SU-DHL-6 (cell line): ENCODE data around the gene REG4.

Source experiments
- H2AFZ ChIP-seq: fragments of 200-600 bp; sonication (generic); 2 replicates; pipeline ENCODE4 v1.6.1; 2014; ENCODE audit warnings: low read depth, mild to moderate bottlenecking, moderate library complexity, mixed read lengths, antibody characterized with exemption, low read length; ENCODE audit not compliant: severe bottlenecking
- H3F3A ChIP-seq: fragments of 200-600 bp; shearing (Covaris generic); 2 replicates; pipeline ENCODE4 v1.6.0; 2016; ENCODE audit warnings: antibody characterized with exemption, mild to moderate bottlenecking; ENCODE audit not compliant: insufficient read depth
- H3K27ac ChIP-seq: fragments of 200-600 bp; sonication (generic); 2 replicates; pipeline ENCODE4 v1.5.1; 2016; ENCODE audit warnings: low read depth, mild to moderate bottlenecking, low read length, moderate library complexity, mixed read lengths
- H3K27me3 ChIP-seq: fragments of 200-600 bp; sonication (generic), shearing (Covaris generic); 2 replicates; pipeline ENCODE4 v1.6.0; 2014; ENCODE audit warnings: mild to moderate bottlenecking, low read length
- H3K36me3 ChIP-seq: fragments of 200-600 bp; sonication (generic); 2 replicates; pipeline ENCODE4 v1.6.1; 2014; ENCODE audit warnings: mild to moderate bottlenecking, low read length, mixed read lengths
- H3K4me2 ChIP-seq: fragments of 300-600, 200-600 bp; shearing (Covaris generic), sonication (generic); 2 replicates; pipeline ENCODE4 v1.6.0; 2014; ENCODE audit warnings: low read length, low read depth, mild to moderate bottlenecking; ENCODE audit not compliant: poor library complexity, severe bottlenecking
- H3K4me3 ChIP-seq: fragments of 200-600 bp; sonication (generic); 2 replicates; pipeline ENCODE4 v1.5.1; 2014; ENCODE audit warnings: antibody characterized with exemption, low read length, mild to moderate bottlenecking, mixed read lengths; ENCODE audit not compliant: insufficient read depth, poor library complexity, severe bottlenecking
- H3K79me2 ChIP-seq: fragments of 200-600 bp; sonication (generic); 2 replicates; pipeline ENCODE4 v1.6.1; 2014; ENCODE audit warnings: mild to moderate bottlenecking, low read length, moderate library complexity; ENCODE audit not compliant: insufficient read depth
- H3K9ac ChIP-seq: fragments of 200-600 bp; sonication (generic); 2 replicates; pipeline ENCODE4 v1.7.0; 2014; ENCODE audit warnings: mild to moderate bottlenecking, low read length
- H3K9me2 ChIP-seq: fragments of 200-600 bp; sonication (generic); replicated peaks from 2 replicates; pipeline ENCODE4 v1.6.1; 2014; ENCODE audit warnings: low read length; ENCODE audit not compliant: insufficient read depth
- H3K9me3 ChIP-seq: fragments of 200-600 bp; sonication (generic); 2 replicates; pipeline ENCODE4 v1.6.1; 2014; ENCODE audit warnings: low read length, mixed read lengths; ENCODE audit not compliant: insufficient read depth
- H4K20me1 ChIP-seq: fragments of 200-600 bp; sonication (generic); 2 replicates; pipeline ENCODE4 v1.6.1; 2014; ENCODE audit warnings: low read depth, mild to moderate bottlenecking, antibody characterized with exemption, low read length, moderate library complexity, mixed read lengths
- CTCF ChIP-seq: fragments of 200-600 bp; sonication (generic); IDR thresholded peaks from one replicate; pipeline ENCODE4 v1.5.1; 2017; ENCODE audit warnings: antibody characterized with exemption, mild to moderate bottlenecking, low read length, moderate library complexity; ENCODE audit not compliant: insufficient read depth, poor library complexity, severe bottlenecking
- EZH2phosphoT487 ChIP-seq: fragments of 200-600 bp; sonication (generic), shearing (Covaris generic); conservative IDR thresholded peaks from 2 replicates; pipeline ENCODE4 v1.6.1; 2018; ENCODE audit warnings: mild to moderate bottlenecking, antibody characterized with exemption, low read length, moderate library complexity, mixed read lengths

The REG4 gene

GRCh38 chr1:119778359-119778758 lies 32.9 kb downstream of the REG4 start:
- H3K79me2 ChIP-seq, result no peaks in the 10 kb centered on the region
- no peak overlapping the region for H3K27ac ChIP-seq
- no peak overlapping the region for H2AFZ ChIP-seq
- no peak overlapping the region for H3K9ac ChIP-seq
- H3K27me3 ChIP-seq, result no peaks in the 10 kb centered on the region
- H3F3A ChIP-seq, result no peaks in the 10 kb centered on the region
- no peaks in the 10 kb centered on the region for H3K9me2 ChIP-seq
- H4K20me1 ChIP-seq, result no peaks in the 10 kb centered on the region
- no peaks in the 10 kb centered on the region for H3K36me3 ChIP-seq
- H3K4me3 ChIP-seq, result no peak overlapping the region
- TF ChIP-seq CTCF (no peak), EZH2phosphoT487 (no peak)
- no peaks in the 10 kb centered on the region for H3K9me3 ChIP-seq
- no peak overlapping the region for H3K4me2 ChIP-seq

DNA sequence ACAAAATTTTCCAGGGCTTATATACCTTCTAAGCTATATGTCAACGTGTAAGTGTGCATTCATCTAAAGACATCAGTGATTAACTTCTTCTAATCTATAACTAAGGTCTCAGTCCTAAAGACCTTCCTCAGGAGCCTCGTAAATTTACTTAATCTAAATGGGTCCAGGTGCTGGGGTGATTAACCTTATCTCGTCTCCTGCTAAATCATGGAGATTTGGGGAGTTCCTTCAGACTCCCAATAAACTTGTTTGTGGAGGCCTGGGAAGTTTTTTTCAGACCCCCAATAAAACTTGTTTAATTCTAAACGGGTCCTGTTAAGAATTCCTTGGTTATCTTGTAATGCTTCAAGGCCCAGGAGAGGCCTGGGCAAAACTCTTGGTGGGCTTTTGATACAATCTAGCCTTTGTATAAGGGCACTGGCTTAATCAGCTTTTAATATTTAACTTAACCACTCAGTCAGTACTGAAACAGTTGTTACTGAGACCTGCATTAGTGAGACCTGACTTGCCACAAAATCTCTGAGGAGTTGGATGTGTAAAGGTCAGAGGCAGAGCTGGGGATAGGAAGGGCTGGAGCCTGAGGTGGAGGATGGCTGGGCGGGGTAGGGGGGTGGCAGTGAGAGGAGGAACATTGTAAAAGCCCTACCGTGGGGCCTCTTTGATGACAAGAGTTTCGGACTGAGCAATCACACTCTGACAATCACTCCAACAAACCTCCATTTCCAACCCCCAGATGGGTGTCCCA lies 36.3 kb downstream of the REG4 start:
- Histone ChIP-seq H3K27ac (no peak overlapping the region), H2AFZ (no peak overlapping the region), H3F3A (no peaks in the 10 kb centered on the region), H3K36me3 (no peaks in the 10 kb centered on the region), H3K9me3 (no peaks in the 10 kb centered on the region), H3K4me2 (no peak overlapping the region), H3K4me3 (no peak overlapping the region), H4K20me1 (no peaks in the 10 kb centered on the region), H3K9me2 (no peaks in the 10 kb centered on the region), H3K27me3 (no peaks in the 10 kb centered on the region), H3K9ac (no peak overlapping the region), H3K79me2 (no peaks in the 10 kb centered on the region)
- TF ChIP-seq EZH2phosphoT487 (no peak), CTCF (no peak)

DNA sequence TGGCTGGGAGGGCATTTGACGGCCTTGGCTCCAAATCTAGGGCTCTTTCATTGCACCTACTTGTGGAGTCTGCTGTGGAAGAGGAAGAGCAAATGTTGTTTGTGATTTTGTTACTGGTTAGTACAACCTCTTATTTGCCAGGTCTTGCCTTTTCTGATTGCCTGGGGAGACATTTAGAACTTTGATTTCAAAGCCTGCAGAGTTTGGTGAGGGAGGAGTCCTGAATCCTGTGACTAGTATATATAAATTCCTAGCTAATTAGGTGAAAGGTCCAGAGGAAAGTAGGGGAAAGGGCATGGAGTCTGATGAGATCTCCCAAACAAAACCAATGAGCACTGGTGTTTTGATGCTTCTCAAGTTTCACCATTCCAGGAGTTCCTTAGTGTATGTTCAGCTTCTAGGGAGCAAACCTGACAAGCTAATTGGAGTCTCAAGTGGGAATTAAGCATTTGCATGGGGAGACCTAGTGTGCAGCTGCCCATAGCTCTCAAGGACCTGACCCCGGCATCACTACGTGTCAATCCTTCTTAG lies 37.5 kb downstream of the REG4 start:
- H3F3A ChIP-seq, result no peaks in the 10 kb centered on the region
- H3K4me2 ChIP-seq, result no peak overlapping the region
- H3K27me3 ChIP-seq, result no peaks in the 10 kb centered on the region
- H3K9ac ChIP-seq, result no peak overlapping the region
- H2AFZ ChIP-seq, result no peak overlapping the region
- H3K36me3 ChIP-seq, result no peaks in the 10 kb centered on the region
- H3K9me3 ChIP-seq, result no peaks in the 10 kb centered on the region
- H3K27ac ChIP-seq, result no peak overlapping the region
- no peak overlapping the region for H3K4me3 ChIP-seq
- no peaks in the 10 kb centered on the region for H3K79me2 ChIP-seq
- TF ChIP-seq EZH2phosphoT487, result no peak
- TF ChIP-seq CTCF, result no peak
- no peaks in the 10 kb centered on the region for H3K9me2 ChIP-seq
- no peaks in the 10 kb centered on the region for H4K20me1 ChIP-seq
